H1 (cell line): ENCODE data around the gene TPRN. TPM values are rescaled to one million over a fixed set of nuclear protein-coding genes. Genes with fewer than 3 reads are reported as not detected.

Experiments
- CTCF ChIA-PET: fragments of 300-600 bp; sonication (Branson Sonifier 250); formaldehyde crosslinking; loops from one replicate; lab custom pipeline; 2021; ENCODE audit not compliant: partially characterized antibody; lab: Charles Lee
- POLR2A ChIA-PET: fragments of 300-600 bp; sonication (Branson Sonifier 250); formaldehyde crosslinking; loops from one replicate; lab custom pipeline; 2021; ENCODE audit warnings: inconsistent platforms; ENCODE audit not compliant: partially characterized antibody; lab: Charles Lee
- DNase-seq, 2 experiments: peaks; one replicate each; pipeline versions ENCODE4 v3.0.0 to v3.0.0-alpha.2; 2010 to 2022; ENCODE audit warnings: low spot score in 2 of 2, low read depth in 1 of 2, mixed read lengths in 1 of 2
- FAIRE-seq: peaks from 2 replicates; lab custom pipeline; 2011; peaks lifted over from hg19 to GRCh38; lab: Jason Lieb, UNC
- H2AFZ ChIP-seq: 2 replicates; pipeline ENCODE4 v1.8.1; 2012; ENCODE audit warnings: low read length, inconsistent platforms
- H2AK5ac ChIP-seq: 2 replicates; pipeline ENCODE4 v1.6.1; 2013; ENCODE audit warnings: low read depth, low read length
- H2BK120ac ChIP-seq: replicated peaks from 2 replicates; pipeline ENCODE3; 2013; ENCODE audit warnings: low read depth, low read length, inconsistent platforms
- H2BK12ac ChIP-seq: 2 replicates; pipeline ENCODE4 v1.6.1; 2013; ENCODE audit warnings: low read depth, low read length
- H2BK15ac ChIP-seq: 2 replicates; pipeline ENCODE4 v1.6.1; 2013; ENCODE audit warnings: low read length
- H2BK20ac ChIP-seq: 2 replicates; pipeline ENCODE4 v1.6.1; 2013; ENCODE audit warnings: low read length
- H2BK5ac ChIP-seq: 2 replicates; pipeline ENCODE4 v1.6.1; 2013; ENCODE audit warnings: low read depth, low read length
- H3K14ac ChIP-seq: 2 replicates; pipeline ENCODE4 v1.6.1; 2013; ENCODE audit warnings: inconsistent platforms; ENCODE audit not compliant: insufficient read length
- H3K18ac ChIP-seq: 2 replicates; pipeline ENCODE4 v1.6.1; 2013; ENCODE audit warnings: low read length; ENCODE audit errors: extremely low read depth
- H3K23ac ChIP-seq: 2 replicates; pipeline ENCODE4 v1.6.1; 2013; ENCODE audit warnings: inconsistent platforms; ENCODE audit not compliant: insufficient read length
- H3K23me2 ChIP-seq: 2 replicates; pipeline ENCODE4 v1.6.1; 2013; ENCODE audit warnings: low read depth, low read length
- H3K27ac ChIP-seq: 2 replicates; pipeline ENCODE4 v1.6.1; 2011; ENCODE audit warnings: low read depth, low read length, inconsistent platforms
- H3K27me3 ChIP-seq, 4 experiments: replicated peaks in 1 of 4; 1 replicate in 1 of 4; 2 replicates in 3 of 4; pipeline versions ENCODE4 v1.6.1 to v1.8.1; 2011 to 2013; ENCODE audit warnings: low read length in 3 of 4, mild to moderate bottlenecking in 3 of 4, inconsistent platforms in 2 of 4, mixed read lengths in 2 of 4, moderate library complexity in 1 of 4; ENCODE audit not compliant: control insufficient read depth in 3 of 4, insufficient read depth in 3 of 4; ENCODE audit errors: extremely low read depth in 1 of 4
- H3K36me3 ChIP-seq, 4 experiments: 2 replicates each; pipeline versions ENCODE4 v1.6.1 to v1.8.1; 2011 to 2013; ENCODE audit warnings: mild to moderate bottlenecking in 4 of 4, low read length in 3 of 4, moderate library complexity in 2 of 4, control low read depth in 1 of 4, inconsistent platforms in 1 of 4; ENCODE audit not compliant: insufficient read depth in 4 of 4, control insufficient read depth in 2 of 4
- H3K4ac ChIP-seq: replicated peaks from 2 replicates; pipeline ENCODE3; 2013; ENCODE audit warnings: low read length, low read depth, mixed read lengths, inconsistent platforms; ENCODE audit not compliant: insufficient read length
- H3K4me1 ChIP-seq, 4 experiments: replicated peaks in 1 of 4; 1 replicate in 1 of 4; 2 replicates in 3 of 4; pipeline versions ENCODE4 v1.6.1 to v1.8.1; 2011 to 2013; ENCODE audit warnings: low read length in 3 of 4, inconsistent platforms in 2 of 4, mixed read lengths in 1 of 4; ENCODE audit not compliant: insufficient read depth in 4 of 4, control insufficient read depth in 3 of 4
- H3K4me2 ChIP-seq, 2 experiments: 2 replicates each; pipeline versions ENCODE4 v1.6.1 to v1.8.1; 2011 to 2013; ENCODE audit warnings: low read depth in 2 of 2, low read length in 2 of 2, control low read depth in 1 of 2, inconsistent platforms in 1 of 2, mild to moderate bottlenecking in 1 of 2; ENCODE audit not compliant: insufficient read depth in 1 of 2
- H3K4me3 ChIP-seq, 4 experiments: fragments of 200-600, 300-600 bp in 1 of 4; sonication (generic), shearing (Covaris generic), sonication (Bioruptor Twin) in 1 of 4; 2 replicates each; pipeline versions ENCODE4 v1.5.1 to v1.8.1; 2011 to 2016; ENCODE audit warnings: low read length in 4 of 4, low read depth in 3 of 4, control low read depth in 2 of 4, inconsistent platforms in 2 of 4, mild to moderate bottlenecking in 2 of 4, mixed read lengths in 1 of 4, moderate library complexity in 1 of 4; ENCODE audit not compliant: insufficient read depth in 2 of 4; ENCODE audit errors: extremely low read depth in 1 of 4
- H3K56ac ChIP-seq: replicated peaks from 2 replicates; pipeline ENCODE3; 2013; ENCODE audit warnings: low read depth, mild to moderate bottlenecking, mixed read lengths, low read length, inconsistent platforms; ENCODE audit not compliant: insufficient read length
- H3K79me1 ChIP-seq: 2 replicates; pipeline ENCODE4 v1.6.1; 2013; ENCODE audit warnings: low read depth, low read length, control low read depth
- H3K79me2 ChIP-seq, 2 experiments: 2 replicates each; pipeline versions ENCODE4 v1.6.1 to v1.8.1; 2012 to 2013; ENCODE audit warnings: low read length in 2 of 2, mild to moderate bottlenecking in 2 of 2, inconsistent platforms in 1 of 2; ENCODE audit not compliant: insufficient read depth in 2 of 2, control insufficient read depth in 1 of 2
- H3K9ac ChIP-seq, 4 experiments: replicated peaks in 1 of 4; 1 replicate in 1 of 4; 2 replicates in 3 of 4; pipeline versions ENCODE4 v1.6.1 to v1.8.1; 2011 to 2013; ENCODE audit warnings: low read depth in 3 of 4, low read length in 3 of 4, control low read depth in 2 of 4, mild to moderate bottlenecking in 2 of 4, moderate library complexity in 2 of 4, inconsistent platforms in 1 of 4; ENCODE audit errors: extremely low read depth in 1 of 4
- H3K9me3 ChIP-seq, 2 experiments: 2 replicates each; pipeline versions ENCODE4 v1.6.1 to v1.8.1; 2012 to 2013; ENCODE audit warnings: mild to moderate bottlenecking in 2 of 2, moderate library complexity in 2 of 2, control low read depth in 1 of 2, inconsistent platforms in 1 of 2, low read depth in 1 of 2, low read length in 1 of 2, mixed read lengths in 1 of 2; ENCODE audit not compliant: insufficient read depth in 2 of 2
- H4K20me1 ChIP-seq, 2 experiments: replicated peaks in 1 of 2; 2 replicates each; pipeline versions ENCODE3 to v1.8.1; 2011 to 2013; ENCODE audit warnings: inconsistent platforms in 2 of 2, low read length in 2 of 2, mild to moderate bottlenecking in 1 of 2; ENCODE audit not compliant: insufficient read depth in 2 of 2, control insufficient read depth in 1 of 2
- H4K5ac ChIP-seq: 2 replicates; pipeline ENCODE4 v1.6.1; 2013; ENCODE audit warnings: low read length, low read depth, mixed read lengths, inconsistent platforms; ENCODE audit not compliant: insufficient read length
- H4K8ac ChIP-seq: 2 replicates; pipeline ENCODE4 v1.8.0; 2013; ENCODE audit warnings: mild to moderate bottlenecking, moderate library complexity, low read length, inconsistent platforms; ENCODE audit not compliant: insufficient read depth; ENCODE audit errors: extremely low read depth
- H4K91ac ChIP-seq: replicated peaks from 2 replicates; pipeline ENCODE3; 2013; ENCODE audit warnings: low read length, mixed read lengths, inconsistent platforms; ENCODE audit not compliant: insufficient read length
- BCL11A ChIP-seq, 2 experiments: IDR thresholded peaks; one replicate each; pipeline ENCODE4 v1.6.1; 2011; ENCODE audit warnings: low read depth in 2 of 2, low read length in 2 of 2, mild to moderate bottlenecking in 2 of 2
- CTCF ChIP-seq, 3 experiments: IDR thresholded peaks; 1 replicate in 2 of 3; 2 replicates in 1 of 3; pipeline versions ENCODE4 v1.5.1 to v1.6.1; 2011; ENCODE audit warnings: low read length in 3 of 3, mild to moderate bottlenecking in 3 of 3, inconsistent platforms in 2 of 3, low read depth in 1 of 3, moderate library complexity in 1 of 3; ENCODE audit not compliant: insufficient read depth in 1 of 3; ENCODE audit errors: control extremely low read depth in 1 of 3
- EZH2 ChIP-seq: fragments of 200-600 bp; sonication (generic); IDR thresholded peaks from 2 replicates; pipeline ENCODE4 v1.7.1; 2012; ENCODE audit warnings: low read depth, mild to moderate bottlenecking, moderate library complexity, low read length, inconsistent platforms; ENCODE audit not compliant: severe bottlenecking
- JUN ChIP-seq: IDR thresholded peaks from 2 replicates; pipeline ENCODE4 v1.6.1; 2011; ENCODE audit warnings: low read depth, mild to moderate bottlenecking, improper control_type of control experiment, low read length
- WGBS, 2 experiments: shearing (Covaris generic) in 1 of 2; methylation state at CpG; one replicate each; pipeline versions ENCODE4 v1.1.6 to v1.1.7; 2013 to 2015; ENCODE audit warnings: low lambda C conversion rate in 2 of 2, mixed read lengths in 2 of 2, inconsistent platforms in 1 of 2, low coverage in 1 of 2, missing lambda C conversion rate in 1 of 2; ENCODE audit not compliant: insufficient replicate concordance in 2 of 2, insufficient coverage in 1 of 2, insufficient read length in 1 of 2; ENCODE audit errors: extremely low coverage in 1 of 2, missing lambda C conversion rate in 1 of 2; 5-methylcytosine and 5-hydroxymethylcytosine counted together
- polyA plus RNA-seq, 7 experiments: library from polyadenylated mRNA; depleted of rRNA in 3 of 7; stranded (reverse) in 5 of 7; unstranded in 2 of 7; fragments of >200 nt in 5 of 7; fragments of 200-250 nt in 2 of 7; gene quantifications; 1 replicate in 5 of 7; 2 replicates in 1 of 7; 4 replicates in 1 of 7; pipeline versions ENCODE4 v1.2.1 to v1.2.3, GENCODE V29; 2011 to 2013; ENCODE audit warnings: missing spikeins in 2 of 7, mixed read lengths in 2 of 7
- total RNA-seq: library from RNA; stranded (reverse); fragmentation: NEBNext Ultra II Directional; extraction: Animal tissue kit (Norgen Biotek cat#: 25700); gene quantifications from 2 replicates; pipeline ENCODE4 v1.2.1, GENCODE V29; 2021

Gene TPRN
- total and polyA plus RNA-seq, 2 of the 8 experiments (the other 6 are each of a cell fraction or from before 2014, with no cell fraction given), result 9.7 to 23.2 TPM

DNA sequence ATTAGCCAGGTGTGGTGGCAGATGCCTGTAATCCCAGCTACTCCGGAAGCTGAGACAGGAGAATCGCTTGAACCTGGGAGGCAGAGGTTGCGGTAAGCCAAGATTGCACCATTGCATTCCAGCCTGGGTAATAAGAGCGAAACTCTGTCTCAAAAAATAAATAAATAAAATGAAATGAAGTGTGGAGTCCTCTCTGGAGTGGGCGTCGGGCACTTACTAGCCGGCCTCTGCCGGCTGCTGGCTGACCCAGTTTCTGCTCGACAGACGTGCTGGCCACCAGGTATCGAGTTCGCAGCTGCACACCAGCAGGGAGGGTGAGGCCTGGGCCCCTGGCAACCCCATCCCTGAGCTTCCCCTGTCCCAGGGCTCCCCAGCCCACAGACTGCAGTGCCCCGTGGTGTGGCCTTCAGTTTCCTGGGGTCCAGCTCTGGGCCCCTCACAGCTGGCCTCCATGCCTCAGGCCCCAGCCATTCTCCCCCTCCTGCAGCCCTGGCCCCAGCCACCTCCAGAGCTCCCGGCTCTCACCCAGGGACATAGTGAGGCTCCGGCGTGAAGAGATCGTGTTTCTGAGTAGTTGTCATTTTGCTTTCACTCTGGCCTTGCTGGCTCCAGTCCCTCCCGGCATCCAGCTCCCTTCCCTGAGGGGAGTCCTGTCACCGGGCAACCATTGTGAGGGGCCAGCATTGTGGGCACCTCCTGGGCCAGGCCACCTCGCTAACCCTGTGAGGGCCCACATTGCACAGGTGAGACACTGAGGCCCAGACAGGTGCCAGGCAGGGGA is 46.8 kb upstream of the TPRN start:
- Histone ChIP-seq H3K79me1 (no peaks in the 10 kb centered on the region; the same call in none of the 2 replicates), H2AK5ac (no peak overlapping the region), H3K18ac (no peak overlapping the region), H3K4me3 (no peak overlapping the region), H3K27ac (no peak overlapping the region), H3K79me2 (peaks cover 0 to 5% of the 10 kb centered on the region in 2 experiments; a peak in 2 of 4 replicates), H4K20me1 (peaks cover 12 to 13% of the 10 kb centered on the region in 2 experiments), H3K14ac (no peak overlapping the region), H2BK120ac (no peak overlapping the region)
- no peak for FAIRE-seq
- ChIA-PET POLR2A (interaction anchor here (1.1 to 69.9 kb wide), 3 partner anchors 10 to 34 kb away, joined by 4 to 1462 read pairs (median 1462); partner anchors contain the start of genes CYSRT1, NDOR1, NELFB and RNF208), CTCF (interaction anchor here (0.8 to 3.3 kb wide), 8 partner anchors 9 to 59 kb away, joined by 3 to 26 read pairs (median 4); partner anchors contain the start of gene RNF224)
- WGBS, 2 experiments, result 88% methylated on average over 20 of the region's 20 CpGs; no CpG with 5 or more reads in 1 of the 2 experiments
- no peak for DNase-seq
- TF ChIP-seq JUN (no peak), CTCF (IDR thresholded peaks at IDR 0.05; ENCODE audit: control extremely low read depth in 1 of 3, insufficient read depth in 1 of 3, low read depth in 1 of 3, low read length in 3 of 3) (no peak), BCL11A (IDR thresholded peaks at IDR 0.05; ENCODE audit: low read depth in 2 of 2, low read length in 2 of 2) (no peak), EZH2 (no peak)
- TF ChIP-seq, all 59 proteins: peak for 0
- Histone ChIP-seq H3K4me2 (no peak overlapping the region), H2BK20ac (no peak overlapping the region), H3K56ac (no peak overlapping the region), H4K8ac (no peak overlapping the region), H4K91ac (no peak overlapping the region), H2BK15ac (no peak overlapping the region), H4K5ac (no peak overlapping the region), H3K4me1 (peaks cover 0 to 20% (median 16%) of the 10 kb centered on the region in 4 experiments; a peak in 5 of 7 replicates), H3K23me2 (no peaks in the 10 kb centered on the region), H2BK12ac (no peak overlapping the region), H3K27me3 (no peaks in the 10 kb centered on the region; a peak in 2 of 7 replicates), H2AFZ (no peak overlapping the region), H3K36me3 (peaks cover 4 to 14% (median 12%) of the 10 kb centered on the region in 4 experiments; a peak in 7 of 8 replicates), H2BK5ac (no peak overlapping the region), H3K4ac (no peak overlapping the region), H3K23ac (no peak overlapping the region), H3K9me3 (no peaks in the 10 kb centered on the region), H3K9ac (no peak overlapping the region)
